ENCODE data around the gene ZNF507. TPM values are rescaled to one million over a fixed set of nuclear protein-coding genes. Genes with fewer than 3 reads are reported as not detected.

Gene ZNF507
- total and polyA plus RNA-seq, 9 of the 15 experiments (the other 6 are each of a cell fraction or from before 2014, with no cell fraction given) = 2.9 to 25.0 (median 10.4) TPM

DNA sequence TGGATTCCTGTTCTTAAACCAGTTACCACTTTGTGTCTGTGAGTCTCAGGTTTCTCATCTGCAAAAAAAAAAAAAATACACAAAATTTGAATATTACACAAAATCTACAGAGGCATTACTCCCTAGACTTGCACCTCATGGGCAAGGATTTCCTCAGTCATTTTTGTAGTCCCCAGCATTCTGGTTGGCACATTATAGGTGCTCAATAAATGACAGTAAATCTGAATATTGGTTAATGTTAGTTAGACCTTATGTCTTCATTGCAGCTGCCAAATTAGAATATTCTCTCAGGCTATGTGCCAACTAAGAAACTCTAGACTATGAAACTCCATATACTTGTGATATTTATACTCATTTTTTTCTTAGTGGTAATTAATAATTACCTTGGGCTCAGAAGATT lies 2.2 kb downstream of the ZNF507 start:
- Histone ChIP-seq H2AFZ (ENCODE audit: low read depth, low read length) (no peak overlapping the region), H3K4me2 (ENCODE audit: insufficient read depth, low read length) (peak overlapping the region; percentile 89; the same call in 1 of the 2 replicates), H4K20me1 (replicated peaks; ENCODE audit: control insufficient read depth, insufficient read depth, low read length) (no peaks in the 10 kb centered on the region), H3K4me1 (replicated peaks in 1 of 2; ENCODE audit: control insufficient read depth in 2 of 2, insufficient read depth in 2 of 2, low read length in 2 of 2) (peaks cover 7% of the 10 kb centered on the region in 2 experiments; a peak in 3 of 5 replicates), H3K9me3 (replicated peaks; ENCODE audit: control insufficient read depth, insufficient read depth, low read depth, low read length) (peaks cover 3% of the 10 kb centered on the region; the same call in 1 of the 2 replicates), H3K36me3 (ENCODE audit: control insufficient read depth, insufficient read depth, low read length) (peaks cover 51% of the 10 kb centered on the region), H3K9me1 (ENCODE audit: control insufficient read depth, insufficient read depth, low read length) (no peaks in the 10 kb centered on the region), H3K4me3 (peak overlapping the region; percentile 96; the same call in 1 of the 2 replicates), H3K27me3 (ENCODE audit: control insufficient read depth in 2 of 2, insufficient read depth in 2 of 2, low read length in 2 of 2) (no peaks in the 10 kb centered on the region), H3K27ac (ENCODE audit: extremely low read depth, low read depth, low read length) (no peak overlapping the region), H3K9ac (ENCODE audit: insufficient read depth in 1 of 2, low read depth in 2 of 2, low read length in 2 of 2) (peak overlapping the region in 1 of 2 experiments; percentile 79; a peak in 2 of 4 replicates), H3K79me2 (ENCODE audit: control insufficient read depth, insufficient read depth, low read length) (peaks cover 67% of the 10 kb centered on the region)
- DNase-seq (ENCODE audit: extremely low read depth in 1 of 4, low spot score in 3 of 4) (no peak), FAIRE-seq (no peak), ATAC-seq (no peak)
- in situ Hi-C loops (cut with MboI) = no loop called here
- ChIA-PET POLR2A (interaction anchor here (0.6 to 1.4 kb wide), 3 partner anchors 11 to 1416 kb away, joined by 3 read pairs; no protein-coding TSS in a partner anchor), CTCF (ENCODE audit: low intra/inter-chr PET ratio) (no interaction called here)
- intact Hi-C loops (cut with micrococcal nuclease) = no loop called here
- TF ChIP-seq PHF21A (IDR thresholded peaks at IDR 0.05; ENCODE audit: borderline replicate concordance, low read depth) (no peak), FOXK1 (CRISPR knock-in tag; IDR thresholded peaks at IDR 0.05; ENCODE audit: borderline replicate concordance) (no peak), POLR2A (conservative IDR thresholded peaks at IDR 0.05) (no peak), RNF2 (IDR thresholded peaks at IDR 0.05) (no peak), SP2 (IDR thresholded peaks at IDR 0.05; ENCODE audit: extremely low read depth, low read depth, low read length, poor library complexity, severe bottlenecking) (no peak), SMARCE1 (IDR thresholded peaks at IDR 0.05) (no peak)
- TF ChIP-seq, protein P1, sequence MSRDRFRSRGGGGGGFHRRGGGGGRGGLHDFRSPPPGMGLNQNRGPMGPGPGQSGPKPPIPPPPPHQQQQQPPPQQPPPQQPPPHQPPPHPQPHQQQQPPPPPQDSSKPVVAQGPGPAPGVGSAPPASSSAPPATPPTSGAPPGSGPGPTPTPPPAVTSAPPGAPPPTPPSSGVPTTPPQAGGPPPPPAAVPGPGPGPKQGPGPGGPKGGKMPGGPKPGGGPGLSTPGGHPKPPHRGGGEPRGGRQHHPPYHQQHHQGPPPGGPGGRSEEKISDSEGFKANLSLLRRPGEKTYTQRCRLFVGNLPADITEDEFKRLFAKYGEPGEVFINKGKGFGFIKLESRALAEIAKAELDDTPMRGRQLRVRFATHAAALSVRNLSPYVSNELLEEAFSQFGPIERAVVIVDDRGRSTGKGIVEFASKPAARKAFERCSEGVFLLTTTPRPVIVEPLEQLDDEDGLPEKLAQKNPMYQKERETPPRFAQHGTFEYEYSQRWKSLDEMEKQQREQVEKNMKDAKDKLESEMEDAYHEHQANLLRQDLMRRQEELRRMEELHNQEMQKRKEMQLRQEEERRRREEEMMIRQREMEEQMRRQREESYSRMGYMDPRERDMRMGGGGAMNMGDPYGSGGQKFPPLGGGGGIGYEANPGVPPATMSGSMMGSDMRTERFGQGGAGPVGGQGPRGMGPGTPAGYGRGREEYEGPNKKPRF (IDR thresholded peaks at IDR 0.05; ENCODE audit: low read depth, low read length) = no peak
- no TSS peak for BruUV-seq (replicated peaks)
